GM18520 (cell line): Measurements from ENCODE around the gene CACNA1C.

ENCODE experiments used
- ATAC-seq: cut with Tn5 transposase; IDR thresholded peaks from one replicate; pipeline ENCODE4 v1.9.1; 2021; ENCODE audit not compliant: unreplicated experiment

The CACNA1C gene

GRCh38 chr12:2403221-2403976 lies 350.6 kb downstream of the CACNA1C start:
- ATAC-seq: no peak

DNA sequence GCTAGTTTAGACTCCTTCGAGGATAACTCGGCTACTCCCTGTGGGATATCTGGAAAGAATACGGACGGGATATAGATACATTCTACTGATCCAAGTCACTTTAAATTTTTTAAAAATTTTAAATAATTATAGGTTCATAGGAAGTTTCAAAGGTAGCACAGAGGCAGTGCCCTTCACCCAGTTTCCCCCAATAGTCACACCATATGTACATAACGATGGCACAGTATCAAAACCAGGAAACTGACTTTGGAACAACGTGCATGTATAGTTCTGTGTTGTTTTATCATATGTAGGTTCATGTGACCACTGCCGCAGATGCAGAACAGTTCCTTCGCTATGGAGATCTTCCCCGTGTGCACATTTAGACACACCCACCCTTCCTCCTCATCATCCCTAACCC lies 352.3 kb downstream of the CACNA1C start:
- ATAC-seq: no peak

GRCh38 chr12:2406903-2407302 lies 354.1 kb downstream of the CACNA1C start:
- ATAC-seq: no peak

DNA sequence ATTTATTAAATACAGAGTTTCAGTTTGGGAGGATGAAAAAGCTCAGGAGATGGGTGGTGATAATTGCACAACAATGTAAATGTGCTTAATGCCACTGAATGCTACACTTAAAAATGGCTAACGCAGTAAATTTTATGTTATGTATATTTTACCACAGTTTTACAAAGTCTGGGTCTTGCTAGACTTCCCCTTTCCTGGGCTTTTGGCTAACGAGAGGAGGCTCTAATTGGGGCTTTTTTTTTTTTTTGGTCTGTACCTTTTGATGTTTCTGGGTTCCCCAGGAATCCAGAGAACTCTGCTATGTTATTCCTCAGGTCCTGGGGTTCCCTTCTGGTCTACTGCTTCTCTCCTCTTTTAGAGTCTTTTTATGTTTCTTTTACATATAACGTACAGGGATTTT lies 355.5 kb downstream of the CACNA1C start:
- ATAC-seq: no peak

GRCh38 chr12:2409656-2410265 lies 357.0 kb downstream of the CACNA1C start:
- ATAC-seq: no peak

GRCh38 chr12:2410496-2410895 lies 357.7 kb downstream of the CACNA1C start:
- ATAC-seq: no peak

DNA sequence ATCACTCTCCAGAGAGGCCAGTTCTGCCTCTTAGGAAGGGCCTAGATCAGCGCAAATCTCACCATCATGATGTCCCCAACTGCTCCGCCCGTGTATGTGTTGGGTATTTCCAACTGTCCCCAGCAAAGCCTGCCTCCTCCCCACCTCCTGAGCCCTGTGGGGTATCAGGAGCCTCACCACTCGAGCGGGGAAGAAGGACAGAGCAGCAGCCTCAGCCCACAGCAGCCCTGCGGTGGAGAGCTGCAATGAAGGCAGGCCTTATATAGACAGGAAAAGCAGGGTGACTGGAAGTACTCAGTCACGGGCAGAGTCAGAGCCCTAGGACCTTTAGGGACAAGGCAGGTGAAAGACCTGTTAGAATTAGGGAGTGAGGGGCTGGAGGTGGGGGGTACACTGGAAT lies 358.2 kb downstream of the CACNA1C start:
- no peak for ATAC-seq

DNA sequence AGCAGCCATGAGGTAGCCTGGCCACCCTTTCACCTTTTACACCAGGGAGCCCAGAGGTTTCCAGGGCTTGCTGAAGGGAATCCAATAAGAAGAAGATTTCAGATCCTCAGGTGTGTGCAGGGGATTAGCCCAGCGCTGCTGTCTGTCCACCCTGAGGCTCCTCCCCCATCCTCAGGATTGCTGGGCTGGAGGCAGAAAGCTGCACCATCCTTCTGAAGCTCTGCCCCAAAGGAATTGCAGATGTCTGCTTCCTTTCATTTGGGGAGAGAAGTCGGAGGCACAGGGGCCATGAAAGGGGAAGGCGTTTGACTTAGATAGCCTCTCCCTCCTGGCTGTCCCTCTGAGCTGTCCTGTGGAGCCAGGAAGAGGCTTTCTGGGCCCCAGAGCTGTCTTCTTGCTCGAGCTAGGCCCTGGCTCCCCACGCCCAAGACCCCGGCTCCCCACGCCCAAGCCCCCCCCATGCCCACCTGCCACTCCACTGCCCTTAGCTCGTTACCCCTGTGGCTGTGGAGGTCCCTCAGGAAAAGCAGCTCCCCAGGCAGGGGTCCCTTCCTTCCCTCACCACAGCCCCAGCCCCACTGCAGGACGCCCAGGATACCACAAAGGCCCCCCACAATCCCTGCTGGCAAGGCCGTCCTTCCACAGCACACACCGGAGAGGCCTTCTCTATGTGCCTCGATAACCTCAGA lies 359.0 kb downstream of the CACNA1C start:
- no peak for ATAC-seq

GRCh38 chr12:2412305-2412643 lies 359.5 kb downstream of the CACNA1C start:
- ATAC-seq: no peak

GRCh38 chr12:2413301-2413700 lies 360.5 kb downstream of the CACNA1C start:
- no peak for ATAC-seq

GRCh38 chr12:2413999-2414792 lies 361.4 kb downstream of the CACNA1C start:
- no peak for ATAC-seq

GRCh38 chr12:2414810-2415567 lies 362.2 kb downstream of the CACNA1C start:
- no peak for ATAC-seq

GRCh38 chr12:2415568-2415944 lies 362.8 kb downstream of the CACNA1C start:
- no peak for ATAC-seq

- ATAC-seq: no peak
Observed at GRCh38 chr12:2416158-2416557, 363.4 kb downstream of the CACNA1C start.

DNA sequence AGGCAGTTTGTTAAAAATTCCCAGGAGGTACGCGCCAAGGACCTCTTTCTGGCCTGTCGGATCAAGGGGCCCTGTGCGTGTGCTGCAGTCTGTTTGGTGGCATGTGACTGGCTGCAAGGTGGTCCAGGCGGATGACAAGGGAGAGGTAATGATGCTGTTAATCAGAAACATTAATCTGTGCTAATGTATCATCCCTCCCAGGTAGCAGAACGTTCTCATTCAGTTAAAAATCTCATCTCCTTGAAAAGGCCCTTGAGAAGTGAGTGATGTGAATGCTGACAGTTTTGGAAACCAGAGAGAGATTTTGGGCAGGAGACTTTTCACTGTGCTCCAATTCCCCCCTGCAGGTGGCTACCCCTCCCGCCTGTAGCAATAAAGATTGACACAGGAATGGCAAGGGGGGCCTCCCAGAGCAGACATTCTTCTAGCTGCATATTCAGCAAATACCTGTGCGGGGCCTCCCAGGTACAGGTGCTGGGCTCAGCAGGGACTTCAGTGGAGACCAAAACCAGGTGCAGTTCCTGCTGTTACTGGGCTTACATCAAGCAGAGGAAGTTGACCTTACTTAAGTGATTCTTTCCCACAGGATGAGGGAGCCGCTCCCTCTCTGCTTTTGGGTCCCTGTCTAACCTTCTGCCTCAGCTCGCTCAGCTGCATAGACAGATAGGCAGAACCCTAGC lies 364.8 kb downstream of the CACNA1C start:
- no peak for ATAC-seq

GRCh38 chr12:2418579-2418978 lies 365.8 kb downstream of the CACNA1C start:
- no peak for ATAC-seq

DNA sequence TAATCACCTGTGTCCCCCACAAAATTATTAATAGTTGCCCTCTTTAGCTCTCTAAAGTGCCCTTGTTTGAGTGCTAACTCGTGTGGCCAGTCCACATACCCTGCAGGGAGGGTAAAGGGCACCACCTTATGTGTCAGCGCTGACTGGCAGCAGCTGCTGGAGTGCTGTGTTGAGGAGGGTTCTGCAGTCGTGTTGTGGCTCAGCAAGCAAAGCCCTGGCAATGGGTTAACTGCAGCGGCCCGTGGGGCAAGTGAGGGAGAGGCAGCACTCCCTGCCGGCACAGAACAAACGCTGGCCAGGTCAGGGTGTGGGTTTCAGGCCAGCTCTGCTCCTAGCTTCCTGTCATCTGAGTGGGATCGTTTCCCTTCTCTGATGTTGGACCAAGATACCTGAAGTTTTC lies 369.8 kb downstream of the CACNA1C start:
- no peak for ATAC-seq

GRCh38 chr12:2429032-2429431 lies 376.2 kb downstream of the CACNA1C start:
- no peak for ATAC-seq

DNA sequence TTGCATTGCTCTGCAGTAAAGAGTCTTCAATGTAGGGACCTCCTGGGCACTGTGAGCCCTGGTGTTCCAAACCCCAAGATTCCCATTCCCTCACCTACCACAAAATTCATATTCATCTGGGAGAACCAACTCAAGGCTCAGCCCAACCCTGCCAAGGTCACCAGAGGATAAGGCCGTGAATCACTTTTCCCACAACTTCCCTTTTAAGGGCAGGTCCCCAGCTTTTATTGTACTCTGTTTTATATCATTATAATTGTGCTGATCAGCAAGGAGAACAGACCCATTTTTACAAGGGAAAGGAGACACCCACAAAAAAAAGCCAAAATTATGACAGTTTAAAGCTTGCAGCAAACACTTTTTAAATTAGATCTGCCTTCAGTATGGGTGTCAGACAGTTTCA lies 379.0 kb downstream of the CACNA1C start:
- ATAC-seq: no peak

GRCh38 chr12:2432856-2433255 lies 380.1 kb downstream of the CACNA1C start:
- no peak for ATAC-seq
